Gastroesophageal sphincter (tissue), 3 donors: ENCODE data around the gene TPST1.

ENCODE experiments used
- CTCF ChIP-seq, 4 experiments: fragments of 200-600 bp in 2 of 4; fragments of 450-650 bp in 2 of 4; sonication (generic) in 1 of 4; IDR thresholded peaks; one replicate each; pipeline ENCODE4 v1.5.1; 2017 to 2019; ENCODE audit warnings: antibody characterized with exemption in 4 of 4, mild to moderate bottlenecking in 2 of 4, moderate library complexity in 2 of 4
- POLR2A ChIP-seq, 2 donors: fragments of 450-650 bp; IDR thresholded peaks; one replicate each; pipeline ENCODE4 v1.6.1; 2017; ENCODE audit warnings: antibody characterized with exemption in 2 of 2, mild to moderate bottlenecking in 2 of 2, moderate library complexity in 1 of 2

- TF ChIP-seq POLR2A (IDR thresholded peaks at IDR 0.05), result no peak
- no peak for TF ChIP-seq CTCF (IDR thresholded peaks at IDR 0.05)
Measured at GRCh38 chr7:66247380-66248078, 42.4 kb downstream of the TPST1 start.
